SK-N-MC (cell line): ENCODE results near the gene CAPN11.
A peak's percentile ranks its signal among the peaks of the same experiment; 100 is the strongest.

Experiments
- EZH2 ChIP-seq: fragments of 200-600 bp; sonication (generic); IDR thresholded peaks from one replicate; pipeline ENCODE4 v1.6.1; 2017; ENCODE audit warnings: antibody characterized with exemption
- POLR2AphosphoS5 ChIP-seq: IDR thresholded peaks from 2 replicates; pipeline ENCODE4 v1.6.1; 2012; ENCODE audit warnings: mild to moderate bottlenecking, low read depth, low read length, borderline replicate concordance

DNA sequence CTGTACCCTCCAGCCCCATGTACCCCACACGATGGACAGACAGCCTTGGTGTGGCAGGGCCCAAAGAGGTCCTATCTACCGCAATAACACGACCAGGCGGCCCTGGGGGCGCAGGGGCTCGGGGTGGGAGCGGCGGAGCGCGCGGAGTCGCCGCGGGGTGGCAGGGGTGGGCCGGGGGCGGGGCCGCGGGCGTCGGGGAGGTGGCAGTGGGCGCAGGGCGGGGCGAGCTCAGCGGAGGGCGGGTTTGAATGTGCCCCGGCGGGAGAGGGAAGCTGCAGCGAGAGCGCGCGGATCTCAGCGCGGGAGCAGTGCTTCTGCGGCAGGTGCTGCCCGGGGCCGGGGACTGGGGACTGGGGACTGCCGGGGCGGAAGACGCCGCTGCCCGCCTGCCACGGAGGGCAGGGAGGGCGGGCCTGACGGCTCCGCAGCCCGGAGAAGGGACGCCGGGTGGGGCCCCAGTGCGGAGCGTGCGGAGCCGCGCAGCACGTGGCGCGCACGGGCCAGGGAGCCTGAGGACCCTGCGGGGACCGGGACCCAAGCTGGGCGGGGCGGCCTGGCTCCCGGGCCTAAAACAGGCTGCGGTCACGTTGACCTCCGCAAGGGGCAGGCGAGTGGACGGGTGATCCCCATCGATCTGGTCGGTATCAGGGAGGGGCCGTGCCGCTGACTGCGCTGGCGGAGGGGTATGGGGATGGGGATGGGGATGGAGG, 64.9 kb downstream of the CAPN11 start, which contains the start of gene SLC29A1:
- TF ChIP-seq EZH2 (no peak), POLR2AphosphoS5 (peak; percentile 87)
